Measurements from ENCODE around the gene ROS1.

ROS1 gene

DNA sequence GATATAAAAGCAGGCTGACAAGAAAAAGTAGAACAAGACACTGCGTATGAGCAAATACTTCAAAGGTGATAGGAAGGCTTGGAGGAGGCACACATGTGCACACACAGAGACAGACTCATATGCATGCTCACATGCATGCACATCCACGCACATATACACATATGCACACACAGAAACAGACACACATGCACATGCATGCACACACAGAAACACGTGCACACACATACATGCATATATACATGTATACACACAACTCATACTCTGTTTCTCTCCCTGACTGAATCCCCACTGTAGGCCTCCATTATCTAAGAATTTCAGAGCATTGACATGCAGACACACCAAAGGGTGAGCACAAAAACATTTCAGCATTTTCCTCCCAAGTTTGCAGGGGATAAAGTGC is 116.7 kb downstream of the ROS1 start:
- DNase-seq (ENCODE audit: low read depth), result no peak

- no peak for DNase-seq (ENCODE audit: low read depth)
These were observed 118.1 kb downstream of the ROS1 start for GRCh38 chr6:117307655-117308054.

- DNase-seq (ENCODE audit: low read depth), result no peak
These were observed 119.4 kb downstream of the ROS1 start for GRCh38 chr6:117306227-117306790.

DNA sequence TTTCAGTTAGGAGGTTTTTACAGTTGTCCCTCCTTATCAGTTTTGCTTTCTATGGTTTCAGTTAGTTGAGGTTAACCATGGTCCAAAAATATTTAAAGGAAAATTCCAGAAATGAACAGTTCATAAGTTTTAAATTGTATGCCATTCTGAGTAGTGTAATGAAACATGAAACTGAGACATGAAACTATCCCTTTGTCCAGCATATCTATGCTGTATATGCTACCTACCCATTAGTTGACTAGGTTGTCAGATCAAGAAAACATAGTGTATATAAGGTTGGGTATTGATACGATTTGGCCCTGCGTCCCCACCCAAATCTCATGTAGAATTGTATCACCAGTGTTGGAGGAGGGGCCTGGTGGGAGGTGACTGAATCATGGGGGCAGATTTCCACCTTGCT is 121.3 kb downstream of the ROS1 start:
- no peak for DNase-seq (ENCODE audit: low read depth)

- DNase-seq (ENCODE audit: low read depth), result no peak
These were observed 122.4 kb downstream of the ROS1 start for GRCh38 chr6:117303323-117303722.

GRCh38 chr6:117298941-117299340 is 126.8 kb downstream of the ROS1 start:
- no peak for DNase-seq (ENCODE audit: low read depth)

DNA sequence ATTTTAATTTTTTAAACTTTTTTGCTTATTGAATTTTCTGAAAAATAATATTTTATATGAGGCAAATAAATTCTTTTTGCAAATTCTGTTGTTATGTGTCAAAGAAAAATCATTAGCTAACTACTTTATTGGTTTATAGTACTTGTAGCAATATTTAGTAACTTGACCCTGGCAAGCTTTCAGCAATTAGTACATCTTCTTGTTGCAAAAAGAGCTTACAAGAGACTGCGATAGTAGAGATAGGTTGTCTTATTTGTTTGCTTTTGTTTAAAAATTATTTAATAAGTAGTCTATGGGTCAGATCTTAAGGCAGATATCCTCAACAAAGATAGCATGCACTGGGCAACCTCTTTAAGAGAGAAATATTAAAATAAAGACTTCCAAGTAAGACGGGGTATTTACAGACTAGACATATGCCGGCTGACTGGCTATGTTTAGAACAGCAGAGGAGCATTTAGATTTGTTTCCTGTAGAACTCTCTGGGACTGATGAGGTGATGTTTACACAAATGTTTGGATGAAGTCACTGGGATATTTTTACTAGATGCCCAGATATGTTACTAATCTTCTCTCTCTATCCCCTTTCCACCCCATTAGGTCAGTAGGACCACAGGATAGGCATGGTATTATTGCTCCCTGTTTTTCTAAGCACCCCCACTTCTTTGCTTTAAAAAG is 135.4 kb downstream of the ROS1 start:
- no peak for DNase-seq (ENCODE audit: low read depth)

GRCh38 chr6:117288083-117288715 is 137.5 kb downstream of the ROS1 start:
- DNase-seq (ENCODE audit: low read depth), result no peak

- DNase-seq (ENCODE audit: low read depth), result no peak
These were observed 144.8 kb downstream of the ROS1 start for GRCh38 chr6:117280922-117281321.

GRCh38 chr6:117276778-117277316 is 148.9 kb downstream of the ROS1 start:
- no peak for DNase-seq (ENCODE audit: low read depth)

GRCh38 chr6:117275711-117276110 is 150.0 kb downstream of the ROS1 start:
- DNase-seq (ENCODE audit: low read depth), result no peak

GRCh38 chr6:117275205-117275604 is 150.5 kb downstream of the ROS1 start:
- DNase-seq (ENCODE audit: low read depth), result no peak

GRCh38 chr6:117272891-117273290 is 152.9 kb downstream of the ROS1 start:
- no peak for DNase-seq (ENCODE audit: low read depth)

DNA sequence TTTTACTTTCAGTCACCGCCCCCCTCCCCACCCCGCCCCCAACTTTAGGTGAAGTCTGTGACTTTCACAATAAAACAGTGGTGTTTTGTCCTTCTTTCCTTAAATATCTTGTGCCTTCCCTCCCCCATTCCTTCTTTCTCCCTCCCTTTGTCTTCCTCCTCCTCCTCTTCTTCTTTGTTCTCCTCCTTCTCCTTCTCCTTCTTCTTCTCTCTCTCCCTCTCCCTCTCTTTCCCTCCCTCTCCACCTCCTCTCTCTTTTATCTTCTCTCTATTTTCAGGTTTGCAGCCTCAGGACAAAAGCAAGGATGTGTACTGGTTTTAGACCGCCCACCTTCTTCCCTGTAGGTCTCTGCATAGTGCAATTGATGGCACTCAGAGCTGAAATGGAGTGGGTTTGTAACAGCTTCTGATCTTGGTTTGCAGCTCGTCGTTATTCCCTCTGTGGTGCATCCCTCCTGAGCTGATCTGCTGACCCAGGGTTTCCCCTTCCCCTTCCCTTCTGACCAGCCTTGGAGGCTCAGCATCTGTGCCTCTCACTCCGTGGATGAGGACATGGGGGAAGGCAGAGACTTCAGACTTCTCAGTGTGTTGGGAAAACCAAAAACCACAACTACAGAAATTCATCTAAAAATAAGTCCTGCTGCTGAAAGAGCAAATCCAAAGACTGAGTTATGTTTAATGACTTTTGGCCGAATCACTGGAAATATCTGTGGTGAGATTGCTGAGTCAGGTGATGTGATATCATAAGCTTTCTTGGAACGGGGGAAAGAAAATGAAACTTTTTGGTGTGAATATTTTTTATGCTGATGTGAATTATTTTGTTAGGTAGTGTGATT is 153.5 kb downstream of the ROS1 start:
- DNase-seq (ENCODE audit: low read depth), result no peak

- DNase-seq (ENCODE audit: low read depth), result no peak
These were observed 154.8 kb downstream of the ROS1 start for GRCh38 chr6:117270843-117271507.

GRCh38 chr6:117270055-117270842 is 155.5 kb downstream of the ROS1 start:
- no peak for DNase-seq (ENCODE audit: low read depth)

DNA sequence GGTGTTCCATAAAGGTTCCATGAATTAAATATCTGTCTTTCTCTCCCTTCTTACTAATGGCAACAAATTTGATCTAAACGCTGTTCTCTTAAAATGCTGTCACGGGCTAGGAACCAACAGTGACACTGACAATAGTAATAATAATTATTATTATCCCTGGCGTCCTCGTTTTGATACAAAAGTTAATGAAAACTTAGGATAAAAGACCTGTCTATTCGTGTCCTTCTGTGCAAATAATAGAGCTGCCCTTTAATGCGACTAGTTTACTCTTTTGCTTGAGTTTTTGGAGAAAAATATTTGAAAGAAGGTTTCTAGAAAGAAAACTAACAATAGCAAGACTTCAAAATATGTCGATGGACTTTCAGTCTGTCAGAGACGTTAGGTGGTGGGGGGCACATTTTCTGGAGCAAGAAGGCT is 156.1 kb downstream of the ROS1 start:
- DNase-seq (ENCODE audit: low read depth), result no peak

DNA sequence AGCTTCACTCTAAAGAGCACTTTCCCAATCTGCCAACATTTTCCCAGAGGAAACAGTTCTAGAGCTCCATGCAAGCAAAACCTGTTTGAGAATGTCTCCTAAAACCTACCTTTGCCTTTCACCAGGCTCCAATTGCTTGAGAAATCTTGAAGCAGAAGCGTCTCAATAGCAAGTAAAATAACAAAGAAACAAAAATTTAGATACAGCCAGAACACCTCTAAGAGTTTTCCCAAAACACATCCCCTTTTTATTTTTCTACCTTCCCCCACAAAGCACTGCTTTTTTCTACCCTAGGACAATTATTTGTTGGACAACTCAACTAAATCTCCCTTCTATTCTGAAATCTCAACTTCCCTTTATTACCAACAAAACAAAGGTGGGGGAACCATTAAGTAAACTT is 156.8 kb downstream of the ROS1 start:
- no peak for DNase-seq (ENCODE audit: low read depth)

DNA sequence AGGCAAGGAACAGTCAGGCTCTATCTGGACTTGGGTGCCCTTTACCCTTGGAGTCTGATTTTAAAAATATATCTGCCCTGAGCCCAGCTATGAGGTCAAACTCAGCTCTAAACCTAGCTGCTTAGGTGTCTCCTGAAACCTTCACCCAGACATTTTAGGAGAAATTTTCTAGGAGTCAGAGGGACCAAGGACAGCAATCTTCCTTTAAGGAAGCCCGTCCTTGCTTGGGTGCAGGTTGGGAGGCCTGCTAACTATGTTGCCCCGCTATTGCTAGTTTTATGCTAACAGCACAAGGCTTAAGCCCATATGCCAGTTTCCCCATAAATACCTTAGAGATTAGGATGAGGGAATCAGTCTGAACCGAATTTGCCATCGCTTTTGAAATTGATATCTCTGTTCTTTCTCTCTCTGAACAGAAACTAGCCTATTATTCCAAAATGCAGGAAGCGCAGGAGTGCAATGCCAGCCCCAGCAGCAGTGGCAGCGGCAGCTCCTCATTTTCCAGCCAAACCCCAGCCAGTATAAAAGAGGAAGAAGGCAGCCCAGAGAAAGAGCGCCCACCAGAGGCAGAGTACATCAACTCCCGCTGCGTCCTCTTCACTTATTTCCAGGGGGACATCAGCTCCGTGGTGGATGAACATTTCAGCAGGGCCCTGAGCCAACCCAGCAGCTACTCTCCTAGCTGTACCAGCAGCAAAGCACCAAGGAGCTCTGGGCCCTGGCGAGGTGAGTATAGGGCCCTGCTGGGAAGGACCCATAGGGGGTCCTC is 157.8 kb downstream of the ROS1 start:
- DNase-seq (ENCODE audit: low read depth), result no peak

GRCh38 chr6:117267054-117267347 is 158.7 kb downstream of the ROS1 start:
- no peak for DNase-seq (ENCODE audit: low read depth)

Data from GM04503 (cell line).